CD8-positive, alpha-beta memory T cell (primary cell): ENCODE data around the gene P2RX2. TPM values are rescaled to one million over a fixed set of nuclear protein-coding genes. Genes with fewer than 3 reads are reported as not detected.

Experiments
- CTCF ChIA-PET: fragments of 350-600 bp; sonication (Branson Sonifier 250); formaldehyde crosslinking; loops from one replicate; lab custom pipeline; 2021; ENCODE audit warnings: antibody characterized with exemption; lab: Charles Lee
- POLR2A ChIA-PET: fragments of 350-600 bp; sonication (Branson Sonifier 250); formaldehyde crosslinking; loops from one replicate; lab custom pipeline; 2021; ENCODE audit warnings: antibody characterized with exemption; lab: Charles Lee
- DNase-seq, 5 donors: peaks; one replicate each; pipeline versions ENCODE4 v3.0.0 to v3.0.0-alpha.2; 2020 to 2022; ENCODE audit warnings: mixed read lengths in 1 of 5
- H3K27ac ChIP-seq: one replicate; pipeline ENCODE4 v1.7.0; 2013; ENCODE audit warnings: low read depth, mild to moderate bottlenecking, low read length, moderate library complexity
- H3K27me3 ChIP-seq: 2 replicates; pipeline ENCODE4 v1.7.0; 2013; ENCODE audit warnings: low read length, mild to moderate bottlenecking; ENCODE audit not compliant: insufficient read depth, poor library complexity, severe bottlenecking
- H3K36me3 ChIP-seq: 2 replicates; pipeline ENCODE4 v1.7.0; 2013; ENCODE audit warnings: mild to moderate bottlenecking, low read length, moderate library complexity; ENCODE audit not compliant: insufficient read depth
- H3K4me1 ChIP-seq: 2 replicates; pipeline ENCODE4 v1.7.0; 2013; ENCODE audit warnings: mild to moderate bottlenecking, low read length, moderate library complexity; ENCODE audit not compliant: insufficient read depth
- H3K4me3 ChIP-seq: 2 replicates; pipeline ENCODE4 v1.7.0; 2013; ENCODE audit warnings: mild to moderate bottlenecking, low read length
- H3K9me3 ChIP-seq: 2 replicates; pipeline ENCODE4 v1.7.0; 2013; ENCODE audit warnings: mild to moderate bottlenecking, low read length
- H3K27ac Mint-ChIP-seq, 8 donors: one replicate each; pipeline ENCODE4 v1.8.0; 2020 to 2021; ENCODE audit warnings: mixed read lengths in 8 of 8, mild to moderate bottlenecking in 6 of 8, inconsistent platforms in 3 of 8, moderate library complexity in 3 of 8
- H3K27me3 Mint-ChIP-seq, 2 donors: one replicate each; pipeline ENCODE4 v1.8.0; 2020 to 2021; ENCODE audit warnings: mixed read lengths in 2 of 2, mild to moderate bottlenecking in 1 of 2, moderate library complexity in 1 of 2
- H3K36me3 Mint-ChIP-seq, 3 donors: one replicate each; pipeline ENCODE4 v1.8.0; 2020 to 2021; ENCODE audit warnings: mixed read lengths in 3 of 3, inconsistent platforms in 1 of 3, mild to moderate bottlenecking in 1 of 3
- H3K4me1 Mint-ChIP-seq, 3 donors: one replicate each; pipeline ENCODE4 v1.8.0; 2020 to 2021; ENCODE audit warnings: mixed read lengths in 3 of 3, inconsistent platforms in 1 of 3, mild to moderate bottlenecking in 1 of 3
- H3K4me3 Mint-ChIP-seq, 7 donors: one replicate each; pipeline ENCODE4 v1.8.0; 2020 to 2021; ENCODE audit warnings: mixed read lengths in 7 of 7, mild to moderate bottlenecking in 6 of 7, moderate library complexity in 4 of 7, inconsistent platforms in 2 of 7
- H3K9me3 Mint-ChIP-seq, 5 donors: one replicate each; pipeline ENCODE4 v1.8.0; 2020 to 2022; ENCODE audit warnings: mixed read lengths in 5 of 5, mild to moderate bottlenecking in 3 of 5, moderate library complexity in 2 of 5, inconsistent platforms in 1 of 5
- polyA plus RNA-seq: library from polyadenylated mRNA; unstranded; fragments of 300-500 nt; fragmentation: Illumina TruSeq; gene quantifications from one replicate; pipeline ENCODE4 v1.2.3, GENCODE V29; 2021
- total RNA-seq, 2 experiments: library from RNA; stranded (reverse); gene quantifications; one replicate each; pipeline ENCODE4 v1.2.3, GENCODE V29; 2021

P2RX2 gene
- total and polyA plus RNA-seq, 3 experiments from 2014 or later: not detected

DNA sequence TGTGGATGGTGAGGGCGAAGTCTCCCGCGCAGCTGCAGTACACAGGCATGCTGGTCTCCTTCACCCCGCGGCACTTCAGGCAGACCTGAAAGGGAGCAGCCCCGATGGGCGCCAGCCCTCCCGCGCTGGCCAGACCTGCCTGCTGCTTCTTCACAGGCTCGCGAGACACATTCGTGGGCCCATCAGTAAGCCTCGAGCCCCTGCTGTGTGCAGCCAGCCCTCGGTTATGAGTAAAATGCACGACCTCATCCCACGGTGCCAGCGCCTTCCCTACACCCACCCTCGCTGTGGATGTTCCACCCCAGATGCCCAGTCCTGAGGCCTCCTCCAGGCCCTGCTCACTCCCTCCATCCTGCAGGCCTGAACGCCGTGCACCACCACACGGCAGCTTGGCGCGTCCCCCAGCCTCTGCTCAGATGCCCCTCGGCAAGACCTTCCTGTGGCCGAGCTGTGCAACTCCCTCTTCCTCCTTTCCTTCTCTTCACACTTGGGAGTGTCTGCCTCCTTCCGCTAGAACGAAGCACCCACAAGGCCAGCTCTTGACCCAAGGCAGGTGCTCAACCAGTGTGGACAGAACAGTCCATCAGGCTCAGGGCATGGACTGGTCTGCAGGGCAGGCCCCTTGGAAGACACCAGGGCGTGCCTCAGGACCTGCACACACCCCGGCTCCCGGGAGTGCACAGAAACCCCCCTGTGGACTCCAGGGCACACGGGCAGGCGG lies 6.5 kb downstream of the P2RX2 start:
- Histone ChIP-seq H3K4me1 (no peaks in the 10 kb centered on the region), H3K4me3 (no peak overlapping the region), H3K36me3 (no peaks in the 10 kb centered on the region), H3K27me3 (no peaks in the 10 kb centered on the region), H3K9me3 (no peaks in the 10 kb centered on the region), H3K27ac (no peak overlapping the region)
- Mint-ChIP-seq H3K27ac (peak overlapping the region in 1 of 8 donors; percentile 70), H3K36me3 (peaks cover 0 to 31% (median 12%) of the 10 kb centered on the region in 3 donors), H3K9me3 (no peaks in the 10 kb centered on the region), H3K27me3 (peaks cover 0 to 4% of the 10 kb centered on the region in 2 donors), H3K4me3 (no peak overlapping the region), H3K4me1 (peaks cover 0 to 5% (median 0%) of the 10 kb centered on the region in 3 donors)
- CTCF ChIA-PET: interaction anchor here (1.4 kb wide), 1 partner anchor 10 kb away, joined by 3 read pairs; no protein-coding TSS in a partner anchor
- peak in 1 of 5 donors; percentile 17 for DNase-seq
- POLR2A ChIA-PET: no interaction called here

DNA sequence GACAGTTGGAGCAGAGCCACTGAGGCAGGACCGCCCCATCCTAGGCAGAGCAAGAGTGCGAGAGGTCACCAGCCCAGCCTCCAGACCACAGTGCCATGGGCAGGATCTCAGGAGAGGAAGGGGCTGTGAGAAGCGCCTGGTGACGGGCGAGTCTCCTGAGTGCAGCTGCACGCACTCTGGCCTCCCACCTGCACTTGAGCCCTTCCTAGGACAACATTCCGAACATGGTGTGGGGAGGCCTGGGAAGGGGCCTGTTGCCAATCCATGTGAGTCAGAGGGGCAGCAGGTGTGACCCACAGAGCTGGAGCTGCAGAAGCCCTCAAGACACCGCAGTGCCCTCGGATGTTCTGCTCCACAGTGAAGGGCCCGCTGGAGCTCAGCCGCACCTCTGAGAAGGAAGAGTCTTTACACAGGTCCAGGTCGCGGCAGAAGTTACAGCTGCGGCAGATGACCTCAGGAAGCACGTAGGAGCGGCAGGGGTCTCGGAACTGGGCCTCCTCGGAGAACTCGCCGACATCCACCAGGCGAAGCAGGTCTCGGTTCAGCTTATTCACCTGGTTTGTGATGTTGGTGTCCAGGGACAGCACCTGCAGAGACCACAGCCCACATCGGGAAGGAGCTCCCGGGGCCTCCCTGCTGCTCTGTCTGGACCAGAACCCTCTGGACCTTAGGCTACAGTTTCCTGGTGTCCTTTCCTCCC lies 7.3 kb downstream of the P2RX2 start:
- H3K9me3 Mint-ChIP-seq: no peaks in the 10 kb centered on the region
- ChIA-PET POLR2A (no interaction called here), CTCF (interaction anchor here (1.4 kb wide), 1 partner anchor 11 kb away, joined by 3 read pairs; no protein-coding TSS in a partner anchor)
- no peaks in the 10 kb centered on the region for H3K9me3 ChIP-seq
- no peak overlapping the region for H3K27ac ChIP-seq
- H3K4me1 ChIP-seq: no peaks in the 10 kb centered on the region
- no peak overlapping the region for H3K27ac Mint-ChIP-seq
- DNase-seq: peak in 1 of 5 donors; percentile 34
- H3K4me3 Mint-ChIP-seq: no peak overlapping the region
- no peak overlapping the region for H3K4me3 ChIP-seq
- H3K36me3 Mint-ChIP-seq: peaks cover 0 to 38% (median 14%) of the 10 kb centered on the region in 3 donors
- no peaks in the 10 kb centered on the region for H3K27me3 ChIP-seq
- H3K4me1 Mint-ChIP-seq: peaks cover 0 to 5% (median 0%) of the 10 kb centered on the region in 3 donors
- H3K36me3 ChIP-seq: no peaks in the 10 kb centered on the region
- peaks cover 0 to 3% of the 10 kb centered on the region in 2 donors for H3K27me3 Mint-ChIP-seq

DNA sequence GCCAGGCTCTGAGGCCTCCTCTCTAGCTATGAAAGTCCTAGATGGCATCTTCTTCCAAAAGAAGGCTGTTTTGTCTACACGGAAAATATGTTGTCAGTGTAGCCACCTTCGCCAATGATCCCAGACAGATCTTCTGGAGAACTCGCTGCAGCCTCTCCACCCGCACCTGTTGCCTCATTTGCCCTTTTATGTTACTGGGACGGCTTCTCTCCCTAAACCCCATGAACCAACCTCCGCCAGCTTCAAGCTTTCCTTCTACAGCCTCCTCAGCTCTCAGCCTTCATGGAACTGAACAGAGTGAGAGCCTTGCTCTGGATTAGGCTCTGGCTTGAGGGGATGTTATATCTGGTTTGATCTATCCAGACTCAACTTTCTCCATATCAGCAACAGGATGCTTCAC lies 10.8 kb downstream of the P2RX2 start:
- H3K4me3 ChIP-seq: no peak overlapping the region
- Mint-ChIP-seq H3K27ac (no peak overlapping the region), H3K27me3 (no peaks in the 10 kb centered on the region), H3K4me1 (no peaks in the 10 kb centered on the region), H3K4me3 (no peak overlapping the region), H3K36me3 (peaks cover 5 to 62% (median 20%) of the 10 kb centered on the region in 3 donors), H3K9me3 (no peaks in the 10 kb centered on the region)
- no peaks in the 10 kb centered on the region for H3K4me1 ChIP-seq
- H3K9me3 ChIP-seq: no peaks in the 10 kb centered on the region
- H3K36me3 ChIP-seq: peaks cover 8% of the 10 kb centered on the region
- H3K27ac ChIP-seq: no peak overlapping the region
- POLR2A ChIA-PET: no interaction called here
- DNase-seq: no peak
- CTCF ChIA-PET: no interaction called here
- no peaks in the 10 kb centered on the region for H3K27me3 ChIP-seq

DNA sequence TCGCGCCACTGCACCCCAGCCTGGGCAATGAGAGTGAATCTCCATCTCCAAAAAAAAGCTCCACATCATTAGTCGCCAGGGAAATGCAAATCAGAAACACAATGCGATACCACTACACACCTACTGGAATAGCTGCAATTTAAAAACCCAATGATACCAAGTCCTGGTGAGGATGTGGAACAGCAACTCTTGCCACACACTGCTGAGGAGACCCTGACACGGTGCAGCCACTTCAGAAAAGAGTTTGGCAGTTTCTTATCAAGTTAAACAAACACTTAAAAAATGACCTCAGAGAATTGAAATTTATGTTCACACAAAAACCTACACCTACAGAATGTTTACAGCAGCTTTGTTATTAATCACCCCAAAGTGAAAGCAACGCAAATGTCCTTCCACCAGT lies 12.1 kb downstream of the P2RX2 start:
- no peak overlapping the region for H3K27ac Mint-ChIP-seq
- no peak overlapping the region for H3K4me3 Mint-ChIP-seq
- Histone ChIP-seq H3K27ac (no peak overlapping the region), H3K4me1 (no peaks in the 10 kb centered on the region), H3K36me3 (peaks cover 13% of the 10 kb centered on the region), H3K27me3 (no peaks in the 10 kb centered on the region), H3K9me3 (no peaks in the 10 kb centered on the region), H3K4me3 (no peak overlapping the region)
- ChIA-PET CTCF (no interaction called here), POLR2A (no interaction called here)
- H3K4me1 Mint-ChIP-seq: no peaks in the 10 kb centered on the region
- H3K36me3 Mint-ChIP-seq: peaks cover 5 to 64% (median 22%) of the 10 kb centered on the region in 3 donors
- H3K27me3 Mint-ChIP-seq: no peaks in the 10 kb centered on the region
- H3K9me3 Mint-ChIP-seq: no peaks in the 10 kb centered on the region
- no peak for DNase-seq

DNA sequence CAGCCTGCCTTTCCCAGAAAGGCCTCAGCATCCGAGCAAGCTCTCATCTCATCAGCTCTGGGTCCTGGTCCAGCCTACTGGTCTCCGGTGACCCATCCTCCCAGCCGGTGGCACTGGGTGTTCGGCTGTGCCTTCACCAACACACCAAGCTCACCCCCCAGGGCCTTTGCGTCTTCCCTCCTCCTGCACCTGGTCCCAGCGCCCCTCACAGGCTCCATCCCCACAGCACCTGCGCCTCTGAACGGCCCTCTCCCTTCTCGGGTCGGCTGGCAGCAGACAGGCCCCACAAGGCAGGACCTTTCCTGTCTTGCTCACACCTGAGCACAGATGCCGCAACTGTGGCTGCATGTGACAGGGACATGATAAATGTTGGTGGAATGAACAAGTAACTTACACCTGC lies 13.1 kb downstream of the P2RX2 start:
- peaks cover 5 to 69% (median 25%) of the 10 kb centered on the region in 3 donors for H3K36me3 Mint-ChIP-seq
- H3K36me3 ChIP-seq: peaks cover 17% of the 10 kb centered on the region

DNA sequence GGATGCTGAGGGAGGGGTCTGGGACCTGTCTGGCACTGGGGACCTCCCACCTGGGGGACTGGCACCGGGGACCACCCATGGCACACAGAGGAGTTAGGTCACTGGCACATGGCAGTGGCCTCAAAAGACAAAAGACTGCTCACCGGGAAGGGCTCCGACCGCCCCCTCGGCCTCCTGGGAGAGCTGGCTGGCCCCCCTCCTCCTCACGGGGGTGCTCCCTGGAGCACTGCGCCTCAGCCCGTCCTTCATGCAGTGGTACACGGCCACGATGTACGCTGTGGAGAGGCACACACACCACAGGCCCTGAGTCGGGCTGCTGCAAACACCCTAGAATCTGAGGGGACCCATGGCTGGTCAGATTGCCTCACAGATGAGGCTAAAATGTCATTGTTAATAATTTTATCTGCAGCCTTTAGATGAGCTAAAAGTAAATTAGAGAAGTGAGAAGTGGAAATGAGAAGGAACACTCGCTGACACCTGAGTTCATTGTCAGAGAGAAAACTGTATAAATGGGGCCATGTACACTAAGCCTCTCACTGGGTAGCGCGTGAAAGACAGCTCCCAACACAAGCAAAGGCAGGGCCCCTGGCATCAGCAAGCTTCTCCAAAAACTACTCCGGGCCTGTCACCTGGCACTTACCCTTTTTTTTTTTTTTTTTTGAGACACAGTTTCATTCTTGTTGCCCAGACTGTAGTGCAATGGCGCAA lies 14.1 kb downstream of the P2RX2 start:
- no peak for DNase-seq
- no peak overlapping the region for H3K4me3 ChIP-seq
- Mint-ChIP-seq H3K27ac (no peak overlapping the region), H3K4me3 (no peak overlapping the region), H3K36me3 (peaks cover 5 to 79% (median 32%) of the 10 kb centered on the region in 3 donors), H3K27me3 (no peaks in the 10 kb centered on the region), H3K9me3 (no peaks in the 10 kb centered on the region), H3K4me1 (no peaks in the 10 kb centered on the region)
- no peaks in the 10 kb centered on the region for H3K27me3 ChIP-seq
- no peaks in the 10 kb centered on the region for H3K4me1 ChIP-seq
- no peaks in the 10 kb centered on the region for H3K9me3 ChIP-seq
- no peak overlapping the region for H3K27ac ChIP-seq
- CTCF ChIA-PET: interaction anchor here (1.6 kb wide), 1 partner anchor 12 kb away, joined by 3 read pairs; no protein-coding TSS in a partner anchor
- H3K36me3 ChIP-seq: peaks cover 18% of the 10 kb centered on the region
- POLR2A ChIA-PET: no interaction called here

More for the DNA sequence above, 13.1 kb downstream of the P2RX2 start:
- ChIA-PET CTCF (interaction anchor here (1.6 kb wide), 1 partner anchor 13 kb away, joined by 3 read pairs; no protein-coding TSS in a partner anchor), POLR2A (no interaction called here)
- Histone ChIP-seq H3K4me3 (no peak overlapping the region), H3K27ac (no peak overlapping the region), H3K9me3 (no peaks in the 10 kb centered on the region), H3K27me3 (no peaks in the 10 kb centered on the region), H3K4me1 (no peaks in the 10 kb centered on the region)
- no peak overlapping the region for H3K4me3 Mint-ChIP-seq
- H3K27me3 Mint-ChIP-seq: no peaks in the 10 kb centered on the region
- no peaks in the 10 kb centered on the region for H3K4me1 Mint-ChIP-seq
- H3K27ac Mint-ChIP-seq: no peak overlapping the region
- no peaks in the 10 kb centered on the region for H3K9me3 Mint-ChIP-seq
- no peak for DNase-seq

DNA sequence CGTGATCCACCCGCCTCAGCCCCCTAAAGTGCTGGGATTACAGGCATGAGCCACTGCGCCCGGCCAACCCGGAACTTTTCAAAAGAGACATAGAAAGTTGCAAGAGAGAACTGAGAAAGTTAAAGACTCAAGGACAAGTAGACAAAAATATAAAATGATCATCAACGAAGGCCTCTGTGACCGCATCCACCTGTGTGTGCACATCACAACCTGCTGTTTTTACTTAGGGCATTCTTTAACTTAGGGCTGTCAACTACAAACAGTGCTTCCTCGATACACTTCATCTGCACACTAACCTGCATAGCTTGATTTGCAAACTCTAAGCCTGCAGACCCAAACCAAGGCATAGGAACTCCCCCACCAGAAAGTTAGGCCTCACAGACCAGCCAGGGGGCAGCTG lies 14.8 kb downstream of the P2RX2 start:
- CTCF ChIA-PET: no interaction called here
- H3K27ac ChIP-seq: no peak overlapping the region

More for the DNA sequence above, 14.8 kb downstream of the P2RX2 start:
- H3K4me3 ChIP-seq: no peak overlapping the region
- Mint-ChIP-seq H3K4me1 (no peaks in the 10 kb centered on the region), H3K27ac (no peak overlapping the region), H3K27me3 (no peaks in the 10 kb centered on the region), H3K36me3 (peaks cover 5 to 85% (median 36%) of the 10 kb centered on the region in 3 donors), H3K9me3 (no peaks in the 10 kb centered on the region), H3K4me3 (no peak overlapping the region)
- peaks cover 23% of the 10 kb centered on the region for H3K36me3 ChIP-seq
- no peaks in the 10 kb centered on the region for H3K27me3 ChIP-seq
- no peaks in the 10 kb centered on the region for H3K4me1 ChIP-seq
- no peaks in the 10 kb centered on the region for H3K9me3 ChIP-seq
- POLR2A ChIA-PET: no interaction called here
- DNase-seq: no peak
